GM12891 (cell line): ENCODE measurements around the gene MAEA.

Source experiments
- POLR2A ChIP-seq: IDR thresholded peaks from 2 replicates; pipeline ENCODE4 v1.6.1; 2011; ENCODE audit warnings: low read depth, low read length, control low read depth
- POLR2AphosphoS5 ChIP-seq: IDR thresholded peaks from 2 replicates; pipeline ENCODE4 v1.6.1; 2011; ENCODE audit warnings: low read depth, low read length, control low read depth
- POU2F2 ChIP-seq: IDR thresholded peaks from 2 replicates; pipeline ENCODE4 v1.6.1; 2011; ENCODE audit warnings: low read depth, mild to moderate bottlenecking, control low read depth, low read length, moderate library complexity
- SPI1 ChIP-seq: IDR thresholded peaks from 2 replicates; pipeline ENCODE4 v1.6.1; 2011; ENCODE audit warnings: low read depth, low read length, control low read depth
- TAF1 ChIP-seq: IDR thresholded peaks from 2 replicates; pipeline ENCODE4 v1.6.1; 2011; ENCODE audit warnings: low read depth, low read length, control low read depth

GRCh38 chr4:1377606-1378261 lies 88.0 kb downstream of the MAEA start:
- TF ChIP-seq POLR2A, result no peak
- TF ChIP-seq TAF1, result no peak
- TF ChIP-seq POLR2AphosphoS5, result no peak
- TF ChIP-seq POU2F2, result no peak
- no peak for TF ChIP-seq SPI1
